Chondrocyte (in vitro differentiated cells): ENCODE results near the gene CDYL. TPM values are rescaled to one million over a fixed set of nuclear protein-coding genes. Genes with fewer than 3 reads are reported as not detected.

Source experiments
- DNase-seq: peaks from one replicate; pipeline ENCODE4 v3.0.0; 2021; ENCODE audit warnings: mixed read lengths, low spot score
- H3K27ac Mint-ChIP-seq: one replicate; pipeline ENCODE4 v1.8.0; 2021; ENCODE audit warnings: mild to moderate bottlenecking, moderate library complexity, mixed read lengths; ENCODE audit not compliant: unreplicated experiment
- H3K27me3 Mint-ChIP-seq: 2 replicates; pipeline ENCODE4 v1.8.0; 2021; ENCODE audit warnings: low read depth, mixed read lengths
- H3K36me3 Mint-ChIP-seq: 2 replicates; pipeline ENCODE4 v1.8.0; 2021; ENCODE audit warnings: low read depth, mixed read lengths
- H3K4me1 Mint-ChIP-seq: 2 replicates; pipeline ENCODE4 v1.8.0; 2021; ENCODE audit warnings: low read depth, mild to moderate bottlenecking, mixed read lengths
- H3K4me3 Mint-ChIP-seq: one replicate; pipeline ENCODE4 v1.8.0; 2021; ENCODE audit warnings: mild to moderate bottlenecking, moderate library complexity, mixed read lengths; ENCODE audit not compliant: unreplicated experiment
- H3K9me3 Mint-ChIP-seq: 2 replicates; pipeline ENCODE4 v1.8.0; 2021; ENCODE audit warnings: low read depth, mixed read lengths
- CTCF ChIP-seq: fragments of 200-600 bp; sonication (generic); IDR thresholded peaks from 2 replicates; pipeline ENCODE4 v1.5.0; 2021; ENCODE audit warnings: antibody characterized with exemption, mild to moderate bottlenecking, moderate library complexity
- total RNA-seq: library from RNA; stranded (reverse); gene quantifications from 3 replicates; pipeline ENCODE4 v1.2.1, GENCODE V29; 2021

Gene CDYL
- total RNA-seq, 1 donor from 2014 or later: 63.7 TPM

DNA sequence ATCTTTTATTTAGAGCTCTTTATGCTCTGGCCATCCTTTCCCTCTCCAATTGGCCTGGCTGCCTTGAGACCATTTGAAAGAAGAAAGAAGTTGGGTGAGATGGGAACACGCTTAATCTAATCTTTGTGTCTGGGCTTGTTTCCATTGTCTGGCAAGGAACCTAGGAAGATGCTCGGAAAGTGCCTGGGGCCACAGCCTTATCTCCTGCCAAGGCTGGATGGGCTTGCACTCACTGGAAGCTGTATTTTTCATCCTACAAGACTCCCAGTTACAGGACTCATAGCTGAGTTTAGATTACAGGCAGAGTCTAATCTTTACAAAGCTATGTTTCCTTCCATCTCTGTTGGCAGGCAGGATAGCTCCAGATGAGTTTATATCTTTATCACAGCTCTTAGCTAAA, 33.1 kb upstream of the CDYL start:
- Mint-ChIP-seq H3K36me3 (no peaks in the 10 kb centered on the region), H3K9me3 (no peaks in the 10 kb centered on the region), H3K4me3 (no peak overlapping the region), H3K27me3 (no peaks in the 10 kb centered on the region), H3K27ac (no peak overlapping the region), H3K4me1 (no peaks in the 10 kb centered on the region)
- no peak for DNase-seq
- no peak for TF ChIP-seq CTCF

GRCh38 chr6:4743926-4744325, 32.3 kb upstream of the CDYL start:
- Mint-ChIP-seq H3K27ac (no peak overlapping the region), H3K36me3 (no peaks in the 10 kb centered on the region), H3K4me3 (no peak overlapping the region), H3K4me1 (no peaks in the 10 kb centered on the region), H3K9me3 (no peaks in the 10 kb centered on the region), H3K27me3 (no peaks in the 10 kb centered on the region)
- no peak for TF ChIP-seq CTCF
- no peak for DNase-seq

DNA sequence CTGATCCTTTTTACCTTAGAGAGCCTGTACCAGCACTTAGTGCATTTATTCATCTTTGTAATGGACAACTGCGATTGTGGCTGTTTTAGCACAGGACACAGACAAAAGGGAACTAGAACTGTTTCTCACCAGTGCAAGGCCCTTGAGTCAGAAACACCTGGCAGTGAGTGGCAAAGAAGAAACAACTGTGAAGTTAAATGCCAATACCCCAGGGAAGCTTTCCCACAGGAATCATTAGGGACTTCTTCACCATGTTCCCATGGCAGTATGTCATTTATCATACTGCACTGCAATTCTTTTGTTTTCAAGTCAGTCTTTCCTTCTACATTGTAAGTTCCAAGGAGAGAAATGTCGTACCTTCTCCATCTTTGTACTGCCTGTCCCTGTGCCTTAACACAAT, 28.6 kb upstream of the CDYL start:
- H3K9me3 Mint-ChIP-seq: no peaks in the 10 kb centered on the region
- no peaks in the 10 kb centered on the region for H3K36me3 Mint-ChIP-seq
- H3K27ac Mint-ChIP-seq: no peak overlapping the region
- no peak for TF ChIP-seq CTCF
- no peaks in the 10 kb centered on the region for H3K27me3 Mint-ChIP-seq
- H3K4me3 Mint-ChIP-seq: no peak overlapping the region
- H3K4me1 Mint-ChIP-seq: no peaks in the 10 kb centered on the region
- DNase-seq: no peak

DNA sequence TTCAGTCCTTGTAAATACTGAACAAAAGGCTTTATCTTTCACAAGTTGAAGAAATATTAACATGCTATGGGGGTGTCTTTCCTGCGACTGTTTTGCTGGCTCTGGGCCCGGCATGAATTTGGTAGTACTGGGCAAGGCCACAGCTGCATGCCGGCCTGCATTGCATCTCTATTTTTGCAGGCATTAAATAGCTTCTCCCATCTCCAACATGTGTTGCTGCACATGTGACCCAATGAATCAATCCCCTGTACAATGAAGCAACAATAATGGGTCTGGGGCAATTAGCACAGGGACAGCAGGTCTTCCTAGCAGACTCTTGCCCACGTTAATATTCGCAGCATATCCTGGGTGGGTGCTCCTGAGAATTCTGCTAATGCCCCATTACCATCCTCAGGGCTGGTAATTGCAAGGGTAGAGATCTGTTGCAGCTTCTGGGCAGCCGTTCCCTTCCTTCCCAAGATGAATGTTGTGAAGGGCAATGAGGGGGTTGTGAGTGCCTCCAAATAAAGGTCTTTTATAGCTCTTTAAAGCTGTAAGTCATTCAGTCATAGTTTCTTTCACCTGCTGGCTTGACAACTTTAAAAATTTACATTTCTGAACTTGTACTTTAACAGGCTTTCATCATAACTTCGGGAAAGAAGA, 24.3 kb upstream of the CDYL start:
- TF ChIP-seq CTCF: no peak
- peaks cover 5% of the 10 kb centered on the region for H3K9me3 Mint-ChIP-seq
- H3K4me3 Mint-ChIP-seq: no peak overlapping the region
- peaks cover 2% of the 10 kb centered on the region for H3K27me3 Mint-ChIP-seq
- DNase-seq: no peak
- peaks cover 2% of the 10 kb centered on the region for H3K36me3 Mint-ChIP-seq
- H3K27ac Mint-ChIP-seq: no peak overlapping the region
- H3K4me1 Mint-ChIP-seq: peaks cover 3% of the 10 kb centered on the region

- Mint-ChIP-seq H3K4me3 (no peak overlapping the region), H3K27me3 (peaks cover 2% of the 10 kb centered on the region), H3K9me3 (peaks cover 5% of the 10 kb centered on the region), H3K27ac (no peak overlapping the region), H3K4me1 (peaks cover 3% of the 10 kb centered on the region), H3K36me3 (peaks cover 2% of the 10 kb centered on the region)
- DNase-seq: no peak
- no peak for TF ChIP-seq CTCF
Measured at GRCh38 chr6:4756247-4756646, 20.0 kb upstream of the CDYL start.
